AML-193 (cell line): Measurements from ENCODE around the gene CALCOCO2.

ENCODE experiments used
- DNase-seq, 2 experiments: peaks; one replicate each; lab custom pipeline; 2025; lab: John Stamatoyannopoulos, UW

Gene CALCOCO2

DNA sequence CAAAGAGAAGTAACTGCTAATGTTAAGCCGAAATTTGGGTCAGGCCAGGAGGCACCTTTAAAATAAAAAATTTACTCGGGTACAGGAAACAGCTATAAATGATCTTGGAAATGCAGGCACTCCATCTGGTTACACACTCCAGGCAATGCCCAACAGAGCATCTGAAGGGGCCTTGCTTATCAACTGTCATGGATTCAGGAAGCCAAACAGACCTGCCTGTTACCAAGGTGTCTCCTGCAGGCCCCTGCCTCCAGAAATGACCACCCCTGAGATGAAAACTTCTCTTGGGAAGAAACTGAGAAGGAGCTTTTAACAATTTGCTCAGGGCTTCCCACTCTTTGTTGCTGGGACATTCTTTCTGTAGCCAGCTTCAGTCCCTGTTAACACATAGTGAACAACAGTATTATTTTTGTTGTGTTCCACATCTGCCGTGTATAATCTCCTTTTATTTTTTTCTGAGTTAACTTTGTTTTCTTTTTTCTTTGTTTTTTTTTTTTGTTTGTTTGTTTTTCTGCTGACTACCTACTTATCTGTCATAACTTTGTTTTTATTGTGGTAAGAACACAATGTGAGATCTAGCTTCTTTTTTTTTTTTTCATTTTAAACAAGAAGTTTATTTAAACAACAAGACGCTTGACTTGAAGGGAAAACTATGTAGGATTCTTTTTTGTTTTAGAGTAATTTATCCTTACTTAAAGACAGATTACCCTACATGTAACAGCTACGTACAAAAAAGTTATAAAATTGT is 43.0 kb downstream of the CALCOCO2 start:
- no peak for DNase-seq

DNA sequence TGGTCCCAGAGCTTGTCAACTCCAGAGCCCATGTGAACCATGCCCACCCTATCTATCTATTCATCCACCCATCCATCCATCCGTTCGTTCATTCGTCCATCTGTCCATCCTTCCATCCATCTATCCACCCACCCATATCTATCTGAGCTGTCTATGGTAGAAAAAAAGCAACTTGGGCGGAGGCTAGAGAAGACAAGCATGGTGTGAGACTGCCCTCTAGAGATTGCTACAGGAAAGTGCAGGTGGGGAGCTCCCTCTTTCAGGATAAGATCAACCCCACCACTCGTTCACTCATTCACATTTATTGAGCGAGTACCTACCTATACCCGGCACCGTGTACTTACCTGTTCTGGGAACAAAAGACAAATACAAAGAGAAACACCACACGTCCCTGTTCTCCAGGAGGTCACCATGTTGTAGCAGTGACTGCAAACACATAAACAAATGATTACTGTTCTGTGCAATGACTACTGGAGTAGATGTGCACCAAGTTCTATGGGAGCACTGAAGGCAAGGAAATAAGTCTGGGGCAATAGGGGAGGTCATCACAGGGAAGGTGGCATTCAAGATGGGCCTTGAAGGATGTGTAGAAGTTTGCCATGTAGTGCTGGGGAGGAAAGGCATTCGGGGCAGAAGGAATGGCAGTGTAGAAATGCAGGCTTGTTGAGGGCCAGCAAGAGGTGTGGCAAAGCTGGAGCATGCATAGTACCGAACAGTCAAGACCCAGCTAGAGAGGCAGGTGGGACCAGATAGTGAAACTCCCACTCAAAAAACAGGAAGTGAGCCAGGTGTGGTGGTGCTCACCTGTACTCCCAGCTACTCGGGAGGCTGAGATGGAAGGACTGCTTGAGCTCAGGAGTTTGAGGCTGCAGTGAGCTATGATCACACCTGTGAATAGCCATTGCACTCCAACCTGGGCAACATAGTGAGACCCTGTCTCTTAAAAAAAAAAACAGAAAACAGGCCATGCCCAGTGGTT is 48.4 kb downstream of the CALCOCO2 start:
- peak; percentile 74 to 79 for DNase-seq

DNA sequence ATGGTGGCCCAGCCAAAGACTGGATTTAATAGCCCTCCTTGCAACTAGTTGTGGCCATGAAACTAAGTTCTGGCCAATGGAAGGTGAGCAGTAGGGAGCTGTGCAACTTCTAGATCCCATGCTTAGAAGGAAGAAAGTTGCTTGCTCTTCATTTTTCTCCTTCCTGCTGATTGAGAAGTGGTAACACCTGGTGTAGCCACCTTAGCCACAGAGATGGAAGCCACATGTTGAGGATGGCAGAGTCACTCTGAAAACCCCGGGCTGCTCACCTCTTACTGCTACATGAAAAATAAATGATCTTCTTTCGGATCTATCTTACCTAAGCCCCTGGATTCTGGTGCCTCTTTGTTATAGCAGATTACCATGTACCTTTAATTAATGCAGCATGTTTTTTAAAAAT is 51.4 kb downstream of the CALCOCO2 start:
- no peak for DNase-seq

DNA sequence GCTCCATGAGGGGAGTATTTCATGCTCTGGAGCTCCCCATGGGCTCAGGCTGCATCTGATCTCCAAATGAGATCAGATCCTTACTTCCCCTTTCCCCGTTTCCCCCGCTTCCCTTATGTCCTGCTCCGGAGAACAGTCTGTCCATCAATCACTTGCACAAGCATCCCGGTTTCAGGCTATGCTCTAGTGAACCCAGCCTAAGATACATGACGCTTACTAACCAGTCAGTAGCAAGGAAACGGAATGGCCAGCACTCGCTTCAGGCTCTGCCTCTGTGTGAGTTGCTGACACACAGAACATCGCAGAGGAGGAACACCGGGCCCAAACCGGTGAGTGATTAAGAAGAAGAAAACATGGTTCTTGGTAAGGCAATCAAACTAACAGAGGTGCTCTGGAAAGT is 52.3 kb downstream of the CALCOCO2 start:
- no peak for DNase-seq

DNA sequence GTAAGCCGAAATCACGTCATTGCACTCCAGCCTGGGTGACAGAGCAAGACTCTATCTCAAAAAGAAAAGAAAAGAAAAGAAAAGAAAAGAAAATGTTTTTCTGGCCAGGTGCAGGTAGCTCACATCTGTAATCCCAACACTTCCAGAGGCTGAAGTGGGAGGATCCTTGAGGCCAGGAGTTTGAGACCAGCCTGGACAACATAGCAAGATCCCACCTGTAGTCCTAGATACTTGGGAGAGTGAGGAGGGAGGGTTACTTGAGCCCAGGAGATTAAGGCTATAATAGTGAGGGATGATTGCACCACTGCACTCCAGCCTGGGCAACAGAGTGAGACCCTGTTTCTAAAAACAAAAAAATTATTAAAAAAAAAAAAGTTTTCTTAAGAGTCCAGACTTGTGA is 59.3 kb downstream of the CALCOCO2 start:
- DNase-seq: no peak

DNA sequence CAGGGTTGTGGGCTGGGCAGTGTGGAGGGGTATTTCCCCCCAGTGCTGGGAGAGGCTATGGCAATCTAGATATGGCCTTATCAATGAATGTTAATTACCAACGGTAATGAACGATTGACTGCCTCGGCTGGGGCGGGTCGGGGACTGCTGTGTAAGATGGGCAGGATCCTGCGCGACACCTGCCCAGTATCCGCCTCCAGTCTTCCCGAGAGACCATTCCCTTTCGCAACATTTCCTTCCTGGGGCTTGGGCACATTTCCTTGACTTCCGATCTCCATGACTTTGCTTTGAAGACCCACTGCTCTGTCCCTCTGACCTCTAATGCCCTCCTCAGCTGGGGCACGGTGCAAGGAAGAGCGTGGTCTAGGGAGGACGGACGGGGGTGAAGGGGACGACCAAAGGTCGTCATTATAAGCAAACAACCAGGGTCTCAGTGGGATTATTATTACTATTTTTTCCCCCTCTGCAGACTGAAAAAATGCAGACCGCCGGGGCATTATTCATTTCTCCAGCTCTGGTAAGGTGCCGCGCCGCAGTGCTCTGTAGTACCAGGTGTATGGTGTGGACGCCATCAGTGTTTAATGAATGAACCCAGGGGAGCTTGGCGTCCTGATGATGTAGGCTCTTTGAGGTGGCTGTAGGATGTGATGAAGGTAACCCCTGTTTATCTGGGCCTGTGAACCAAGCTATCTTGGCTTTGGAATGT is 62.3 kb downstream of the CALCOCO2 start:
- DNase-seq: no peak

DNA sequence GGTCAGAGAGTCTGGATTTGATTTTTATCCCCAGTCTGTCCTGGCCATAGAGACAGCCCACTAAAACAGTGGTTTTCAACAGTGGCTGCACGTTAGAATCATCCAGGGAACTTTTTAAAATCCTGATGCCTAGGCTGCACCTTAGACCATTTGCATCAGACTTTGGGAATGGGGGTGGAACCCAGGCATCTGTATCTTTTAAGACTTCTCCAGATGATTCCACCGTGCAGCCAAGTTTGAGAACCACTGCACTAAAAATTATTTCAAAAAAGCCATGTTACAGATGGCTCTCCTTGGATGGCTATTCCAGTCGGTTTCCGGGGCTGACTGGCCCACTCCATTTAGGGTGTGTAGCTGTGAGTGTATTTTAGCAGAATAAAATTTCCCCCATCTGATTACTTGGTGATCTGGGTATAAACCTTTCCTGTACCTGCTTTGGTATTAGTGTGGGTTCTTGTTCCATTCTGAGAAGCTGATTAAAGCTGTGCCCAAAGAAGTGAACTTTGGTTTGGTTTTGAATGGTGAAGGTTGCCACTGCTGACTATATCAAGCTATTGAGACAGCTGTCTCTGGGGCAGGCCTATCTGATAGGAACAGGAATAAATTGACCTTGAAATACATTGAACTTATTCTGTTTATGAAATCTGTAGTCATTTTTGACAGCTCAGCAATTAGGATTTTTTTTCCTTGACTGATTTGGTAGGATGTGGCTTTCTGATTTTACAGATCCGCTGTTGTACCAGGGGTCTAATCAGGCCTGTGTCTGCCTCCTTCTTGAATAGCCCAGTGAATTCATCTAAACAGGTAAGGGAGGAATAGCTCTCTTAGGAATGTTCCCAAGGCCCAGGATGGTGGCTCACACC is 63.0 kb downstream of the CALCOCO2 start:
- no peak for DNase-seq

DNA sequence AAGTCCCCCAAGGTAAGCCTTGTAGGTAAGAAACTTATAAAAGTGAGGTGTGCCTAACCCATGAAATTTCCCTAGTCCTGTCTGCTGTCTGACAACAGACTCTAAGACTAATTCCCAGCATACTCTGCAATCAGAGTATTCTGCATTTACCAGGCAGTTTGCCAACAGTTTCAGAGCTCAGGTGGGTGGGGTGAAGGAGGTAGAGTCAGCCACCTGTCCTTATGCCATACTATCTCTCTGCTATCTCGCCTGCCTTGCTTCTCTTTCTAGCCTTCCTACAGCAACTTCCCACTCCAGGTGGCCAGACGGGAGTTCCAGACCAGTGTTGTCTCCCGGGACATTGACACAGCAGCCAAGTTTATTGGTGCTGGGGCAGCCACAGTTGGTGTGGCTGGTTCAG is 64.1 kb downstream of the CALCOCO2 start:
- DNase-seq: no peak

DNA sequence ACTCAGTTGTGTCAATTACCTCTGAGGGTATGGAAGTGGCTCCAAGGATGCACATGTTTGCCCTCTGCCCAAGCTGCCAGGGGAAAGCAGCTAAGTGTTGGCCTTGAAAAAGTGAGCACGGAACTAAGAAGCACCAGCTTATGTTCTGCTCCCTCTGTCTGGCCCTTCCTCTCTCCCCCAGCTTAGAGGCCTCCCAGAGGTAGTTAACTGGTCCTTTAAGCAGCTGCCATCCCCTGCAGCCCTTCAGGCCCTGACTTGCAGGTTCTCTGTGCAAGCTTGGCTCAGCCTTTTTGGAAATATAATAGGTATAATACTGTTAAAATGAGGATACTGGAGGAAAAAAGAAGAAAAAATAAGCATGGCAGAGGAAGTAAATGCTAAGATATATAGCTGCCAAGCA is 70.4 kb downstream of the CALCOCO2 start:
- no peak for DNase-seq

DNA sequence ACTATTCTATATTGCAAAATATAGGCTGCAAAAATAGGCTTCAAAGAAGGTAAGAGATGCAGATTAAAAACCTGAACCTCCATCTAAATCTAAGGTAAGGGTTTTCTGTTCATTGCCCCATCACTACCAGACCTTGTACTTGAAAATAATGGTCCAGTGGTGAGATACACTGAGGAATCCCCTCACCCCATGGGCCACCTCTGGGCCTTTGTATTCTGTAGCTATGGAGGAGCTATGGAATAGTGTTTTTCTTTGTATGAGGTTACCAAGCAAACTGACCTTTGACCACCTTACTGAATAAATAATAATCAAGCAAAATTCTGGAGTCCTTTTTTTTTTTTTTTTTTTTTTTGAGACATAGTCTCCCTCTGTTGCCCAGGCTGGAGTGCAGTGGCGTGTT is 72.6 kb downstream of the CALCOCO2 start:
- no peak for DNase-seq

DNA sequence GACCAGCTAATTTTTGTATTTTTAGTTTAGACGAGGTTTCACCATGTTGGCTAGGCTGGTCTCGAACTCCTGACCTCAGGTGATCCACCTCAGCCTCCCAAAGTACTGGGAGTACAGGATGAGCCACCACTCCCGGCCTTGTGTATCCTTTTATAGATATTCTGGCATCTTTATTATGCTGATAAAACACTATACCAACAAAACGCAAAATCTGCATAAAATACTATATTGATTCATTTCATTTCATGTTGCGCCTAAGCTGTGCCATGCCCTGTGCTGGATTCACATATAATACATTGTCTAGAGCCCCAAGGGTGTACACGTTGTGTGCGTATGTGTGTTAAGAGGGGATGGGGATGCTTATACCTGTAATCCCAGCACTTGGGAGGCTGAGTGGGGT is 73.6 kb downstream of the CALCOCO2 start:
- no peak for DNase-seq

DNA sequence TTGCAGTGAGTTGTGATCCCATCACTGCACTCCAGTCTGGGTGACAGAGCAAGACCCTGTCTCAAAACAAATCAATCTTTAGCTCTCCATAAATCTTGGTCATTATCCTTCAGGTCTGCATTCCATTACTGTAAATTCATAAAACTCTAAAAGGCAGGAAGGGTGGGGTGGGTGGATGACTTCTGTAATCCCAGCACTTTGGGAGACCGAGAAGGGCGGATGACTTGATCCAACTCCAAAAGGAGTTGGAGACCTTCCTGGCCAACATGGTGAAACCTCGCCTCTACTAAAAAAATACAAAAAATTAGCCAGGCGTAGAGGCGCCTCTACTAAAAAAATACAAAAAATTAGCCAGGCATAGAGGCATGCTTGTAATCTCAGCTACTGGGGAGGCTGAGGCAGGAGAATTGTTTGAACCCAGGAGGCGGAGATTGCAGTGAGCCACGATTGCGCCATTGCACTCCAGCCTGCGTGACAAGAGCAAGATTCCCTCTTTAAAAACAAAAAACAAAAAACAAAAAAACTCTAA is 75.2 kb downstream of the CALCOCO2 start:
- no peak for DNase-seq

DNA sequence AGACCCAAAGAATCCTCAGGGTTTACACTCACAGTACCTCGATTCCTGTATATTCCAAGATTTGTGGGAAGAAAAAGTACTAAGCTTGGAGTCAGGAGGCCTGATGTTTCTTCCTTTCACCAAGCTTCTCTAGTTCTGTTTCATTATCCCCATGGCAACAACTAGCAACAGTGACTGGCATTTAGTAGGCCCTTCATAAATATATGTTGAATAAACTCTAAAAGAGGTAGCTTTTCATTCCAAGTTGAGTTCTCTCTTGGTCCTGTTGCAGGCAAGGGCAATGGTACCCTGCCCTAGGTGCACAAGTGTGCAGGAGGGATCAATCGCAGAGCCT is 76.8 kb downstream of the CALCOCO2 start:
- peak; percentile 66 to 76 for DNase-seq

DNA sequence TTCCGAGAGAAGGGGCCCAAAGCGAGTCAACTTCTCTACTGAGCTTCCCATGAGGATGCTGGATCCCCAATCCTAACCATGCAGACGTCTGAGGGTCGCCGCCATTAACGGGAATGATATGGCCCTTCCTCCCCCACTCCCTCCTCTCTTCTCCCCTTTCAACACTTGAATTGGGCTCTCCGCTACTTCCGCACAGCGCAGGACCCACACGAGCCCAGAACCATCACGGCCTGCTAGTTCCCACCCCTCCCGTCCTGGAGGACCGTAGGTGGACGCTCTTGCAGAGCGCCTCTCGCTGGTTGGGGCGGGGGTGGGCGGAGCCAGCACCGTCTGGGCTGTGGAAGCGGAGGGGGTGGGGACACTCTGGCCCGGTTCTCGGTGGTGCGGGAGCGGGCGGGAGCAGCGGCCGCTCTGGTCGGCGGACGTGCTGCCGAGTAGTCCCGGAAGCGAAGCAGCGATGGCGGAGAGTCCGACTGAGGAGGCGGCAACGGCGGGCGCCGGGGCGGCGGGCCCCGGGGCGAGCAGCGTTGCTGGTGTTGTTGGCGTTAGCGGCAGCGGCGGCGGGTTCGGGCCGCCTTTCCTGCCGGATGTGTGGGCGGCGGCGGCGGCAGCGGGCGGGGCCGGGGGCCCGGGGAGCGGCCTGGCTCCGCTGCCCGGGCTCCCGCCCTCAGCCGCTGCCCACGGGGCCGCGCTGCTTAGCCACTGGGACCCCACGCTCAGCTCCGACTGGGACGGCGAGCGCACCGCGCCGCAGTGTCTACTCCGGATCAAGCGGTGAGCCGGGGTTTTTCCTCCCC is 77.4 kb downstream of the CALCOCO2 start, which contains the start of gene UBE2Z:
TSS of gene UBE2Z (plus strand) at position 361 of the 797 bp plus-strand sequence. CDS start at position 458, 97 bp downstream.
- DNase-seq: peak; percentile 83 to 89

DNA sequence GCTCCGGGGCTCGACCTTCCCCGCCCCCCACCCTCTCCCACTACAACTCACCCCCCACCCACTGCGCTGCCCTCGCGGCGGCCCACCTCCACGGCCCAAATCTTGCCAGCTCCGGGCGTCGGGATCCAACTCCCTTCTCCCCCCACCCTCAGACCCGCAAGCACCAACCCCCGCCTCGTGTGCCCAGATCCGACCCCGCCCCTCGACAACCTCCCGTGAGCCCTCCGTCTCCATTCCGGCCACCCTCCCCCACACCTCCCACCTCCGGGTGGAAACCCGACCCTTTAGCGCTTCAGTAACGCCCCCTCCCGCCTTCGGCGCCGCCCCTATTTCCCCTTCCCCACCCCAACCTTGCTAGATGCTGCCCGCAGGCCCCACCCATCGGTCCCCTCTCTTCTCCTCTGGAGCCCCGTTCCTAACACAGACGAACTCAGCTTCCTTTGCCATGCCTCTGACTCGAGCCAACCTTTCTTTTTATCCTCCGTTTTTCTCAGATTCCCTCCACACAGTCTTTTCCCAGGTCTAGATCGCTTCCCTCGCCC is 78.1 kb downstream of the CALCOCO2 start:
- DNase-seq: peak; percentile 46 to 61

DNA sequence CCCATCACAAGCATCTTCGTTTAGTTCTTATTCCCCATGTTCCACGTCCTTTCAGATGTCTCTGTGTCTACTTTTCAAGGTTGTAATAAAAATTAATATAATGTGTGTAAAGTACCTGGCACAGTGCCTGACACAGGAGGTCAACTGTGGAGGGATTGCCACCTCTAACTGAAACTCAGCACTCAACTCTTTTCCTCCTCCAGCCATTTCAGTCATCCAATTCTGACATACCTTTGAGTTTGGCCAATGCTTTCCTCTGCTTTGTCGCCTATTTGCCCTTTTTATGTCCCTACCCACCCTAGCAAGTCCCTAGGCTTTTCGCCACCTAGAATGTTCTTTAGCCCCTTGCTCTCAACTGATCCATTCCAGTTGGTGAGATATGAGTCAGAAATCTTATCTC is 78.9 kb downstream of the CALCOCO2 start:
- DNase-seq: no peak

DNA sequence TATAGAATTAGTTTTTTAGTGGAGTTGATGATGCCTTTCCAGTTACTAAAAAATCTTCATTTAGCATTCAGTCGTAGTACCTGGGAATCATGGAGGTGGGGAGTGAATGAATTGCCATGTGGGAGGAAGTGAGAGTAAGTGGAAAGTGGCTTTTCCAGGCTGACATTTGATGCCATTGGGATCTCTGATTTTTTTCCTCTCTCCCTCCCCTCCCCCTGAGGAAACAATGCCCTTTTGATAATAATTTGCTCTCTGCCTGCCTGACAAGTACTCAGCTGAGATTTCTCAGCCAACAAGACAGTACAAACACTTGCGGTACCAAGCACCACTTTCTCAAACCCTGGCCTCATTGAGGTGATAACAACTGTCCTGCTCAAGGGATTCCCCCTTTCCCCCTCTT is 79.5 kb downstream of the CALCOCO2 start:
- no peak for DNase-seq

DNA sequence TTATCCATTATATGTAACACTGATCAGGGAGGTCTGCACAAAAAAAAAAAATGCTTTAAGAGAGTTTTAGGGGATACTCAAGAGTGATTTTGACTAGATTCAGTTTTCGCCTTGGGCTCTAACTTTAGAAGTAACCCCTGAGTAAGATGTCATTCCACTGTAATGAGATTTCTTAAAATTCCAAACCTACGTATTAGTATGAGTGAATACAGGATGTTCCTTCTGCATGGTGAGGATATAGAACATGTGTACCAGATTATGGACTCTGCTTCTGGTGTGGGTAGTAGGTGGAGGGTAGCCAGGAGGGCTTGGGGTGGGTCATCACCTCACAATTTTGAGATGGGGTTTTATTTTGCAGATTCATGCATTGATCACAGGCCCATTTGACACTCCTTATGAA is 81.6 kb downstream of the CALCOCO2 start:
- DNase-seq: no peak
